Regular cardiac myocyte (primary cell): ENCODE data around the gene DNAJB6. TPM values are rescaled to one million over a fixed set of nuclear protein-coding genes. Genes with fewer than 3 reads are reported as not detected.

Experiments
- total RNA-seq: library from RNA; depleted of rRNA; stranded (reverse); fragments of >200 nt; gene quantifications from 2 replicates; pipeline ENCODE4 v1.2.3, GENCODE V29; 2014

DNAJB6 gene
- total RNA-seq: 88.5 and 142 TPM in 2 replicates

GRCh38 chr7:157336383-157337315 lies at the start of gene DNAJB6:
DNAJB6 (plus strand) TSS chr7:157337004; CDS start chr7:157358573, 21,569 bp downstream.

Other genes starting within 250 kb of the DNAJB6 start
- gene UBE3C, start 198.1 kb upstream of the DNAJB6 start, total RNA-seq: 98.4 and 113 TPM in 2 replicates